Astrocyte (in vitro differentiated cells and primary cell): ENCODE results near the gene KDM3B. TPM values are rescaled to one million over a fixed set of nuclear protein-coding genes. Genes with fewer than 3 reads are reported as not detected.
A peak's percentile ranks its signal among the peaks of the same experiment; 100 is the strongest.
"Not testable (repeated sequence)": the region's sequence is repeated elsewhere in the genome, so short reads cannot be mapped to it uniquely, and the experiment has no call there.

Experiments used
- DNase-seq: peaks from one replicate; pipeline ENCODE4 v3.0.0-alpha.2; 2010; ENCODE audit warnings: low read depth
- FAIRE-seq: peaks from 2 replicates; lab custom pipeline; 2011; peaks lifted over from hg19 to GRCh38; lab: Jason Lieb, UNC
- H2AFZ ChIP-seq: 2 replicates; pipeline ENCODE4 v1.6.0; 2012; ENCODE audit warnings: low read depth, low read length, inconsistent platforms
- H3K27ac ChIP-seq: 2 replicates; pipeline ENCODE4 v1.5.1; 2011; ENCODE audit warnings: low read depth, low read length, inconsistent platforms
- H3K27me3 ChIP-seq: 2 replicates; pipeline ENCODE4 v1.6.0; 2011; ENCODE audit warnings: low read length, inconsistent platforms; ENCODE audit not compliant: insufficient read depth
- H3K36me3 ChIP-seq: 2 replicates; pipeline ENCODE4 v1.5.1; 2011; ENCODE audit warnings: low read length, inconsistent platforms; ENCODE audit not compliant: insufficient read depth
- H3K4me1 ChIP-seq: 2 replicates; pipeline ENCODE4 v1.5.1; 2011; ENCODE audit warnings: low read length, inconsistent platforms; ENCODE audit not compliant: insufficient read depth
- H3K4me2 ChIP-seq: 2 replicates; pipeline ENCODE4 v1.6.0; 2012; ENCODE audit warnings: low read length, inconsistent platforms
- H3K4me3 ChIP-seq: 2 replicates; pipeline ENCODE4 v1.5.1; 2011; ENCODE audit warnings: low read depth, mild to moderate bottlenecking, low read length, inconsistent platforms; ENCODE audit not compliant: insufficient read depth
- H3K79me2 ChIP-seq: 2 replicates; pipeline ENCODE4 v1.6.0; 2012; ENCODE audit warnings: mild to moderate bottlenecking, low read length, inconsistent platforms; ENCODE audit not compliant: insufficient read depth
- H3K9ac ChIP-seq: 2 replicates; pipeline ENCODE4 v1.6.0; 2012; ENCODE audit warnings: mild to moderate bottlenecking, low read length, inconsistent platforms
- H3K9me3 ChIP-seq: 2 replicates; pipeline ENCODE4 v1.5.1; 2012; ENCODE audit warnings: low read depth, mild to moderate bottlenecking, low read length, inconsistent platforms; ENCODE audit not compliant: insufficient read depth
- H4K20me1 ChIP-seq: 2 replicates; pipeline ENCODE4 v1.6.0; 2012; ENCODE audit warnings: low read length, inconsistent platforms; ENCODE audit not compliant: insufficient read depth
- H3K27ac Mint-ChIP-seq: one replicate; pipeline ENCODE4 v1.8.0; 2021; ENCODE audit warnings: mild to moderate bottlenecking, mixed read lengths; ENCODE audit not compliant: unreplicated experiment
- H3K27me3 Mint-ChIP-seq: one replicate; pipeline ENCODE4 v1.8.0; 2021; ENCODE audit warnings: low read depth, mixed read lengths; ENCODE audit not compliant: unreplicated experiment
- H3K36me3 Mint-ChIP-seq: one replicate; pipeline ENCODE4 v1.8.0; 2021; ENCODE audit warnings: low read depth, mixed read lengths; ENCODE audit not compliant: unreplicated experiment
- H3K4me1 Mint-ChIP-seq: one replicate; pipeline ENCODE4 v1.8.0; 2021; ENCODE audit warnings: low read depth, mixed read lengths; ENCODE audit not compliant: unreplicated experiment
- H3K4me3 Mint-ChIP-seq: one replicate; pipeline ENCODE4 v1.8.0; 2021; ENCODE audit warnings: mild to moderate bottlenecking, moderate library complexity, mixed read lengths; ENCODE audit not compliant: unreplicated experiment
- H3K9me3 Mint-ChIP-seq: one replicate; pipeline ENCODE4 v1.8.0; 2021; ENCODE audit warnings: mild to moderate bottlenecking, mixed read lengths; ENCODE audit not compliant: unreplicated experiment
- CTCF ChIP-seq: IDR thresholded peaks from 2 replicates; pipeline ENCODE4 v1.5.1; 2011; ENCODE audit warnings: low read depth, mild to moderate bottlenecking, inconsistent platforms, low read length, moderate library complexity; ENCODE audit not compliant: insufficient read depth
- EZH2 ChIP-seq: IDR thresholded peaks from 2 replicates; pipeline ENCODE4 v1.6.1; 2012; ENCODE audit warnings: mild to moderate bottlenecking, low read length, inconsistent platforms; ENCODE audit not compliant: insufficient read depth
- total RNA-seq: library from RNA; stranded (reverse); gene quantifications from 2 replicates; pipeline ENCODE4 v1.2.1, GENCODE V29; 2021

Gene KDM3B
- total RNA-seq, 1 donor from 2014 or later, result 48.6 TPM

- no peak overlapping the region for H3K9ac ChIP-seq
- Mint-ChIP-seq H3K36me3 (peaks cover 26% of the 10 kb centered on the region), H3K4me3 (peak overlapping the region; percentile 62), H3K27me3 (peaks cover 17% of the 10 kb centered on the region), H3K9me3 (peaks cover 4% of the 10 kb centered on the region), H3K4me1 (peaks cover 5% of the 10 kb centered on the region), H3K27ac (peak overlapping the region; percentile 18)
- no peak overlapping the region for H2AFZ ChIP-seq
- no peak overlapping the region for H3K4me3 ChIP-seq
- H3K4me2 ChIP-seq, result no peak overlapping the region
- H3K27me3 ChIP-seq, result no peaks in the 10 kb centered on the region
- no peak for TF ChIP-seq EZH2
- no peak for TF ChIP-seq CTCF
- no peak for DNase-seq
- H3K4me1 ChIP-seq, result peaks cover 16% of the 10 kb centered on the region
- H3K27ac ChIP-seq, result no peak overlapping the region
- FAIRE-seq, result peak; percentile 41
- H3K79me2 ChIP-seq, result peaks cover 28% of the 10 kb centered on the region
- H3K9me3 ChIP-seq, result no peaks in the 10 kb centered on the region
- peaks cover 23% of the 10 kb centered on the region for H3K36me3 ChIP-seq
- peaks cover 56% of the 10 kb centered on the region for H4K20me1 ChIP-seq
These were observed 118.0 kb downstream of the KDM3B start for GRCh38 chr5:138470322-138471051.

- H3K27ac Mint-ChIP-seq, result no peak overlapping the region
- H3K79me2 ChIP-seq, result peaks cover 23% of the 10 kb centered on the region
- DNase-seq (no peak), FAIRE-seq (no peak)
- H3K36me3 Mint-ChIP-seq, result peaks cover 26% of the 10 kb centered on the region
- peaks cover 16% of the 10 kb centered on the region for H3K4me1 ChIP-seq
- no peak overlapping the region for H3K4me2 ChIP-seq
- H4K20me1 ChIP-seq, result peaks cover 51% of the 10 kb centered on the region
- H3K9me3 Mint-ChIP-seq, result peaks cover 4% of the 10 kb centered on the region
- H3K36me3 ChIP-seq, result peaks cover 23% of the 10 kb centered on the region
- H3K4me3 ChIP-seq, result no peak overlapping the region
- no peak overlapping the region for H3K27ac ChIP-seq
- H2AFZ ChIP-seq, result no peak overlapping the region
- peaks cover 17% of the 10 kb centered on the region for H3K27me3 Mint-ChIP-seq
- peaks cover 5% of the 10 kb centered on the region for H3K4me1 Mint-ChIP-seq
- no peak for TF ChIP-seq EZH2
- TF ChIP-seq CTCF, result no peak
- H3K9ac ChIP-seq, result no peak overlapping the region
- no peaks in the 10 kb centered on the region for H3K9me3 ChIP-seq
- no peak overlapping the region for H3K4me3 Mint-ChIP-seq
- no peaks in the 10 kb centered on the region for H3K27me3 ChIP-seq
These were observed 118.5 kb downstream of the KDM3B start for GRCh38 chr5:138471052-138471361.

GRCh38 chr5:138472353-138472752, 119.9 kb downstream of the KDM3B start:
- Mint-ChIP-seq H3K27me3 (peaks cover 20% of the 10 kb centered on the region), H3K4me1 (peaks cover 2% of the 10 kb centered on the region), H3K4me3 (no peak overlapping the region), H3K9me3 (peaks cover 2% of the 10 kb centered on the region), H3K36me3 (peaks cover 16% of the 10 kb centered on the region), H3K27ac (no peak overlapping the region)
- Histone ChIP-seq H3K27me3 (no peaks in the 10 kb centered on the region), H3K4me3 (no peak overlapping the region), H3K79me2 (peaks cover 10% of the 10 kb centered on the region), H2AFZ (no peak overlapping the region), H4K20me1 (peaks cover 37% of the 10 kb centered on the region), H3K27ac (no peak overlapping the region), H3K4me2 (no peak overlapping the region), H3K9me3 (no peaks in the 10 kb centered on the region), H3K36me3 (peaks cover 18% of the 10 kb centered on the region), H3K4me1 (peaks cover 7% of the 10 kb centered on the region), H3K9ac (no peak overlapping the region)
- FAIRE-seq, result no peak
- TF ChIP-seq EZH2 (no peak), CTCF (no peak)
- DNase-seq, result no peak

GRCh38 chr5:138473151-138473550, 120.7 kb downstream of the KDM3B start:
- not testable (repeated sequence) for DNase-seq, H3K4me3 Mint-ChIP-seq, H2AFZ ChIP-seq, H3K27me3 ChIP-seq, H3K4me1 Mint-ChIP-seq, H3K79me2 ChIP-seq, H3K4me3 ChIP-seq, H3K9me3 Mint-ChIP-seq, H3K27ac Mint-ChIP-seq, H3K36me3 Mint-ChIP-seq, H3K9me3 ChIP-seq, H3K4me1 ChIP-seq, H3K4me2 ChIP-seq, FAIRE-seq, H3K27ac ChIP-seq, H3K9ac ChIP-seq
- Histone ChIP-seq H4K20me1 (peaks cover 29% of the 10 kb centered on the region), H3K36me3 (peaks cover 12% of the 10 kb centered on the region)
- H3K27me3 Mint-ChIP-seq, result peaks cover 21% of the 10 kb centered on the region
